Cardiac muscle cell (in vitro differentiated cells and primary cell): Measurements from ENCODE around the gene DUSP7. TPM values are rescaled to one million over a fixed set of nuclear protein-coding genes. Genes with fewer than 3 reads are reported as not detected.
A peak's percentile ranks its signal among the peaks of the same experiment; 100 is the strongest.
"Not testable (repeated sequence)": the region's sequence is repeated elsewhere in the genome, so short reads cannot be mapped to it uniquely, and the experiment has no call there.

Experiments
- DNase-seq, 2 donors: peaks; one replicate each; pipeline versions ENCODE4 v3.0.0 to v3.0.0-alpha.2; 2010 to 2017; ENCODE audit warnings: low read depth in 1 of 2, low spot score in 1 of 2
- H3K27ac ChIP-seq: fragments of 200-600 bp; sonication (generic); 2 replicates; pipeline ENCODE4 v1.5.1; 2016
- H3K27me3 ChIP-seq: fragments of 200-600 bp; sonication (generic); 2 replicates; pipeline ENCODE4 v1.6.0; 2016; ENCODE audit warnings: control low read depth
- H3K36me3 ChIP-seq: fragments of 200-600 bp; sonication (generic); 2 replicates; pipeline ENCODE4 v1.5.1; 2016; ENCODE audit warnings: control low read depth
- H3K4me1 ChIP-seq: fragments of 200-600 bp; sonication (generic); 2 replicates; pipeline ENCODE4 v1.8.1; 2017; ENCODE audit warnings: low read depth, mild to moderate bottlenecking, mixed run types
- H3K4me3 ChIP-seq: fragments of 200-600 bp; sonication (generic); 2 replicates; pipeline ENCODE4 v1.5.1; 2016; ENCODE audit warnings: mild to moderate bottlenecking
- H3K9me3 ChIP-seq: fragments of 200-600 bp; sonication (generic); 2 replicates; pipeline ENCODE4 v1.5.1; 2017; ENCODE audit warnings: low read depth, mild to moderate bottlenecking, control low read depth
- polyA plus RNA-seq: library from polyadenylated mRNA; unstranded; fragments of >200 nt; fragmentation: Nextera tagmentation; extraction: Ambion mirVana; gene quantifications from 2 replicates; pipeline ENCODE4 v1.2.1, GENCODE V29; 2016
- total RNA-seq: library from RNA; depleted of rRNA; stranded (reverse); fragments of >200 nt; gene quantifications from 2 replicates; pipeline ENCODE4 v1.2.3, GENCODE V29; 2016
- TF ChIP-seq, protein P1 (sequence below): IDR thresholded peaks from 2 replicates; pipeline ENCODE4 v1.5.1; 2012; ENCODE audit warnings: low read depth, mild to moderate bottlenecking, low read length

The DUSP7 gene
- total and polyA plus RNA-seq, 2 experiments from 2014 or later: 7.1 to 39.5 TPM

DNA sequence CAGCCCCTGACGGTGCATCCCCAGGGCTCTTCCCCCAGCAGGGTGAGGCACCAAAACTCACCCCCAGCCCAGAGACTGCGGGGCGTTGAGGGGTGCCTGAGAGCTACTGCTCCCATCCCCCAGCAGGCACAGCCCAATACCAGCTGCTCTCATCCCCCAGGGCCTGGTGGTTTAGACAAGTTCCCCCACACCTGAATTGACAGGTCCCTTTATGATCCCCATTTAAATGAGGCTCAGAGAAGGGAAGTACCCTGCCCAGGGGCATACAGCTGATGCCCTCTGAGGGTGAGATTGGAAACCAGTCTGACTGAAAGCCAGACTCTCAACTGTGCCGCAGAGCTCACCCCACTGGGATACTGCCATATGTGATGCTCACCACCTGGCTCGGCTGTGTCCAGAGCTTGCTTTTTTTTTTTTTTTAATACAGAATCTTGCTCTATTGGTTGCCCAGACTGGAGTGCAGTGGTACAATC is 20.1 kb downstream of the DUSP7 start:
- H3K4me3 ChIP-seq: no peak overlapping the region
- H3K27me3 ChIP-seq: no peaks in the 10 kb centered on the region
- no peak overlapping the region for H3K27ac ChIP-seq
- H3K9me3 ChIP-seq: no peaks in the 10 kb centered on the region
- DNase-seq: no peak
- H3K4me1 ChIP-seq: peaks cover 21% of the 10 kb centered on the region
- TF ChIP-seq, protein P1, sequence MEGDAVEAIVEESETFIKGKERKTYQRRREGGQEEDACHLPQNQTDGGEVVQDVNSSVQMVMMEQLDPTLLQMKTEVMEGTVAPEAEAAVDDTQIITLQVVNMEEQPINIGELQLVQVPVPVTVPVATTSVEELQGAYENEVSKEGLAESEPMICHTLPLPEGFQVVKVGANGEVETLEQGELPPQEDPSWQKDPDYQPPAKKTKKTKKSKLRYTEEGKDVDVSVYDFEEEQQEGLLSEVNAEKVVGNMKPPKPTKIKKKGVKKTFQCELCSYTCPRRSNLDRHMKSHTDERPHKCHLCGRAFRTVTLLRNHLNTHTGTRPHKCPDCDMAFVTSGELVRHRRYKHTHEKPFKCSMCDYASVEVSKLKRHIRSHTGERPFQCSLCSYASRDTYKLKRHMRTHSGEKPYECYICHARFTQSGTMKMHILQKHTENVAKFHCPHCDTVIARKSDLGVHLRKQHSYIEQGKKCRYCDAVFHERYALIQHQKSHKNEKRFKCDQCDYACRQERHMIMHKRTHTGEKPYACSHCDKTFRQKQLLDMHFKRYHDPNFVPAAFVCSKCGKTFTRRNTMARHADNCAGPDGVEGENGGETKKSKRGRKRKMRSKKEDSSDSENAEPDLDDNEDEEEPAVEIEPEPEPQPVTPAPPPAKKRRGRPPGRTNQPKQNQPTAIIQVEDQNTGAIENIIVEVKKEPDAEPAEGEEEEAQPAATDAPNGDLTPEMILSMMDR: no peak
- no peaks in the 10 kb centered on the region for H3K36me3 ChIP-seq

DNA sequence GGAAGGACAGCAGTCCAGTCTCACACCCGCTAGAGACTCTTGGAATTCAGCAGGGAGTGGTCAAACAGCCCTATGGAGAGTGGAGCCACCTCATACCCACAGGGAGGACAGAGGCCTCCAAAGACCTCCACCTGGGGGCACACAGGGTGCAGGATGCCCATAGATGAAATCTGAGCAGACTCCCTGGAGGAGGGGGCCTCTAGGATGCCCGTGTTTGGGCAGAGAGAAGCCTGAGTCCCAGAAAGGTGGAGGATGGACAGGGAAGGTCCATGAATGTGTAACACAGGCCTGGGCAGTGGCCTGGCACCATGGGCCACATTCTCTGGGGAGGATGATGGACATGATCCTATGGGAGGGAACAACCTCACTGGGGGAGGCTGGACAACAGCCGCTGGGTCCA is 21.7 kb downstream of the DUSP7 start:
- no peak for DNase-seq
- Histone ChIP-seq H3K4me3 (no peak overlapping the region), H3K27me3 (no peaks in the 10 kb centered on the region), H3K36me3 (no peaks in the 10 kb centered on the region), H3K4me1 (peaks cover 31% of the 10 kb centered on the region), H3K9me3 (no peaks in the 10 kb centered on the region), H3K27ac (no peak overlapping the region)
- TF ChIP-seq, protein P1: no peak

DNA sequence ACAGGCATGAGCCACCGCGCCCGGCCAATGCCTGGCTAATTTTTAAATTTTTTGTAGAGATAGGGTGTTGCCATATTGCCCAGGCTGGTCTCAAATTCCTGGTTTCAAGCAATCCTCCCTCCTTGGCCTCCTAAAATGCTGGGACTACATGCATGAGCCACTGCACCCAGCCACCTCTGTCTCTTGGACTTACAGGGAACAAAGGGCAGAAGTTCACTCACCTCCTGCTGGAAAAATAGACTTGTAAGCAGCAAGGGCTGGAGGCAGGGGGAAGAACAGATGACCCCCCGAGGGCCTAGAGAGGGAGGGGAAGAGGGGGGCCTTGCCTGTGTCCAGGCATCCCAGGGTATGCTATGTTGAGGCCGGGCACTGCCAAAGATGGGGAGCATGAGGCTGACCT is 22.2 kb downstream of the DUSP7 start:
- Histone ChIP-seq H3K27me3 (no peaks in the 10 kb centered on the region), H3K27ac (no peak overlapping the region), H3K4me3 (no peak overlapping the region), H3K9me3 (no peaks in the 10 kb centered on the region), H3K4me1 (peaks cover 35% of the 10 kb centered on the region), H3K36me3 (no peaks in the 10 kb centered on the region)
- TF ChIP-seq, protein P1: no peak
- no peak for DNase-seq

DNA sequence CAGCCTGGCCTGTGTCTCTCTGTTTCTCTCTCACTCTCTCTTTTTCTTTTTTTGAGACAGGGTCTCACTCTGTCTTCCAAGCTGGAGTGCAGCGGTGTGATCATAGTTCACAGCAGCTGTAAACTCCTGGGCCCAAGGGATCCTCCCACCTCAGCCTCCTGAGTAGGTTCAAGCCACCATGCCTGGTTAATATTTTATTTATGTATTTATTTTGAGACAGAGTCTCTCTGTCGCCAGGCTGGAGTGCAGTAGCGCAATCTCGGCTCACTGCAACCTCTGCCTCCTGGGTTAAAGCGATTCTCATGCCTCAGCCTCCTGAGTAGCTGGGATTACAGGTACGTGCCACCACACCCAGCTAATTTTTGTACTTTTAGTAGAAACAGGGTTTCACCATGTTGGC is 22.6 kb downstream of the DUSP7 start:
- not testable (repeated sequence) for H3K4me3 ChIP-seq, H3K9me3 ChIP-seq, H3K27me3 ChIP-seq, H3K27ac ChIP-seq, H3K36me3 ChIP-seq, DNase-seq
- H3K4me1 ChIP-seq: peaks cover 40% of the 10 kb centered on the region

DNA sequence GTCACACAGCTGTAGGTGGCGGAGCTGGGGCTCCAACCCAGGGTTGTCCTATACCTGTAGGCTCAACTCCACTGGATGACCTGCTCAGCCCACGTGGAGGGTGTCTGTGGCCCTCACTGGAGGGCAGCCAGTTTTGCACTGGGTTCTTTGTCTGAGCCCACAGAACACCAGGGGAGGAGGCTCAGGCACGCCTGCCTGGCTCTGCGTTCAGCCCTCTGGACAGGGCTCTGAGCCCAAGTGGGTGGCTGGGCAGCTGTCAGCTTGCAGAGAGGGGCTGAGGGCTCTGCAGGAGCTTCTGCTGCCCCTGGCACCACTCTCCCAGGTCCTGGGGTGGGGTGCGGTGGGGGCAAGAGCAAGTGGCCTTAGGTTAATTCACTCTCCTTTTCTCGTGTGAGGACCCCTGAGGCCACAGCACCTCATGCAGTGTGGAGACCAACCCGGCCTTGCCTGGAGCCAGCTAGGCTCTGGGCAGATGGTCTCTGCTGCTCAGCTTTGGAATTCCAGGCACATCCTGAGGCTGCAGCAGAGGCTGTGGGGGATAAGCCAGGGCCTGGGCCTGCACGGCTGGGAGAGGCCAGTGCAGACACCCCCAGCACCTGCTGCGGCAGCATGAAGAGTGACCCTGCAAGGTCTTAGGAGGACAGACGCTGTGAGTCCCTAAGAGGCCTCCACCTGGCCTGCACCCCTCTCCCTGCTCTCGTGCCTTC is 23.5 kb downstream of the DUSP7 start:
- peak overlapping the region; percentile 43 for H3K27ac ChIP-seq
- H3K4me1 ChIP-seq: peaks cover 41% of the 10 kb centered on the region
- H3K27me3 ChIP-seq: no peaks in the 10 kb centered on the region
- H3K4me3 ChIP-seq: no peak overlapping the region
- no peaks in the 10 kb centered on the region for H3K36me3 ChIP-seq
- TF ChIP-seq, protein P1: no peak
- DNase-seq: no peak
- H3K9me3 ChIP-seq: no peaks in the 10 kb centered on the region

DNA sequence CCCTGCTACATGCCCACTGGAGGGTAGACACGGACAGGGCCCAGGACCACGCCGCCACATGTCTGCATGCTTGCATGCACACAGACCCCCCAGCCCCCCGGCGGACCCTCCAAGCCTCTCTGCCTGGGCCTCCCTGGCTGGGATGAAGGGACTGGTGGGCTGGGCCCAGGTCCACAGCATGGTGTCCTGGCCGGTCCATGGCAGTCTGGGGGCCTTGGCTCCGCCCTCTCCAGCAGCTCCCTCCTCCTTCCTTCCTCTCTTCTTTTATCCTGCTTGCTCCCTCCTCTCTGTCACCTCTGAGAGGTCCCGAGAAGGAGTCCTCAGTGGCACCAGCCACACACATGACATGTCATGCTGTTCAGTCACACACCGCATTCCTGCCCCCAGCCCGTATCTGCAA is 24.5 kb downstream of the DUSP7 start:
- Histone ChIP-seq H3K4me1 (peaks cover 40% of the 10 kb centered on the region), H3K36me3 (no peaks in the 10 kb centered on the region), H3K27ac (peak overlapping the region; percentile 4), H3K9me3 (no peaks in the 10 kb centered on the region), H3K4me3 (no peak overlapping the region), H3K27me3 (no peaks in the 10 kb centered on the region)
- TF ChIP-seq, protein P1: no peak
- DNase-seq: no peak
